HepG2 (cell line): ENCODE data around the gene RASA3. TPM values are rescaled to one million over a fixed set of nuclear protein-coding genes. Genes with fewer than 3 reads are reported as not detected.

Experiments
- ATAC-seq: fragments of 200-7000 bp; cut with Tn5 transposase; 3 replicates; pipeline ENCODE4 v1.9.1; 2020; ENCODE audit warnings: mild to moderate bottlenecking, moderate library complexity
- BruUV-seq: library from RNA; stranded (reverse); fragments of 400-500 nt; replicated peaks from 2 replicates; lab custom pipeline; 2021; lab: Mats Ljungman, UMichigan
- CTCF ChIA-PET: fragments of 300-600 bp; formaldehyde crosslinking; extraction: SDS; loops from one replicate; lab custom pipeline; 2021; ENCODE audit warnings: low total read pairs, inconsistent platforms, low intra/inter-chr PET ratio; lab: Yijun Ruan, JAX
- POLR2A ChIA-PET: fragments of 350-600 bp; sonication (Branson Sonifier 250); formaldehyde crosslinking; loops from one replicate; lab custom pipeline; 2020; ENCODE audit warnings: antibody characterized with exemption, inconsistent platforms; lab: Yijun Ruan, JAX
- DNase-seq: peaks from one replicate; pipeline ENCODE4 v3.0.0-alpha.2; 2015; ENCODE audit warnings: low spot score
- FAIRE-seq: peaks from 3 replicates; lab custom pipeline; 2011; peaks lifted over from hg19 to GRCh38; lab: Jason Lieb, UNC
- H2AFZ ChIP-seq: one replicate; pipeline ENCODE4 v1.6.1; 2011; ENCODE audit warnings: low read length, inconsistent platforms
- H3K27ac ChIP-seq: fragments of 300-600 bp; 3 replicates; pipeline ENCODE4 v1.8.0; 2011; ENCODE audit warnings: mixed run types, mild to moderate bottlenecking, mixed read lengths, low read length, inconsistent platforms; ENCODE audit not compliant: insufficient read depth; ENCODE audit errors: extremely low read length
- H3K27me3 ChIP-seq, 2 experiments: fragments of 200-600 bp in 1 of 2; 2 replicates in 1 of 2; 3 replicates in 1 of 2; pipeline versions ENCODE4 v1.6.0 to v1.8.0; 2011; ENCODE audit warnings: low read length in 2 of 2, mild to moderate bottlenecking in 2 of 2, moderate library complexity in 2 of 2, inconsistent platforms in 1 of 2; ENCODE audit not compliant: insufficient read depth in 2 of 2, control insufficient read depth in 1 of 2
- H3K36me3 ChIP-seq, 2 experiments: fragments of 200-600 bp in 1 of 2; replicated peaks in 1 of 2; 2 replicates in 1 of 2; 3 replicates in 1 of 2; pipeline versions ENCODE4 v1.5.1 to v1.8.0; 2011; ENCODE audit warnings: low read length in 2 of 2, inconsistent platforms in 1 of 2; ENCODE audit not compliant: insufficient read depth in 2 of 2, control insufficient read depth in 1 of 2
- H3K4me1 ChIP-seq: 2 replicates; pipeline ENCODE4 v1.5.1; 2012; ENCODE audit warnings: low read length, inconsistent platforms; ENCODE audit not compliant: insufficient read depth
- H3K4me2 ChIP-seq: 2 replicates; pipeline ENCODE4 v1.6.0; 2011; ENCODE audit warnings: low read depth, low read length, inconsistent platforms
- H3K4me3 ChIP-seq, 3 experiments: fragments of 200-600 bp in 1 of 3; sonication (generic), shearing (Covaris generic) in 1 of 3; replicated peaks in 1 of 3; 2 replicates each; pipeline ENCODE4 v1.5.1; 2011 to 2016; ENCODE audit warnings: low read length in 3 of 3, inconsistent platforms in 2 of 3, low read depth in 2 of 3, mild to moderate bottlenecking in 2 of 3, control low read depth in 1 of 3, mixed read lengths in 1 of 3; ENCODE audit not compliant: insufficient read depth in 1 of 3
- H3K79me2 ChIP-seq: one replicate; pipeline ENCODE4 v1.6.1; 2011; ENCODE audit warnings: low read length, inconsistent platforms; ENCODE audit not compliant: insufficient read depth
- H3K9ac ChIP-seq: 2 replicates; pipeline ENCODE4 v1.6.0; 2011; ENCODE audit warnings: mild to moderate bottlenecking, low read depth, low read length, inconsistent platforms; ENCODE audit not compliant: insufficient read depth
- H3K9me3 ChIP-seq: 2 replicates; pipeline ENCODE4 v1.5.1; 2012; ENCODE audit warnings: mild to moderate bottlenecking, low read length
- H4K20me1 ChIP-seq: 2 replicates; pipeline ENCODE4 v1.6.0; 2011; ENCODE audit warnings: inconsistent platforms, mild to moderate bottlenecking, low read length, moderate library complexity; ENCODE audit not compliant: insufficient read depth
- ARHGAP35 ChIP-seq: sonication (generic); formaldehyde crosslinking; IDR thresholded peaks from 2 replicates; pipeline ENCODE4 v1.9.0; 2022; ENCODE audit warnings: mild to moderate bottlenecking, inconsistent platforms, moderate library complexity, missing genetic modification reagents, borderline replicate concordance
- FIP1L1 ChIP-seq: fragments of 200-400 bp; formaldehyde crosslinking; IDR thresholded peaks from 2 replicates; pipeline ENCODE4 v1.6.1; 2018; ENCODE audit warnings: low read depth, mild to moderate bottlenecking, low read length, moderate library complexity, borderline replicate concordance; ENCODE audit not compliant: insufficient read depth
- GATAD2A ChIP-seq: IDR thresholded peaks from 2 replicates; pipeline ENCODE4 v1.6.1; 2016
- GTF2F1 ChIP-seq: fragments of 150-350 bp; IDR thresholded peaks from 2 replicates; pipeline ENCODE4 v1.6.1; 2014; ENCODE audit warnings: low read length
- HNRNPL ChIP-seq: fragments of 200-400 bp; formaldehyde crosslinking; IDR thresholded peaks from 2 replicates; pipeline ENCODE4 v1.6.1; 2017; ENCODE audit warnings: mild to moderate bottlenecking, low read depth, low read length
- HNRNPUL1 ChIP-seq: fragments of 200-400 bp; formaldehyde crosslinking; IDR thresholded peaks from 2 replicates; pipeline ENCODE4 v1.6.1; 2017; ENCODE audit warnings: low read depth, mild to moderate bottlenecking, low read length, moderate library complexity
- SP2 ChIP-seq: sonication (generic); formaldehyde crosslinking; IDR thresholded peaks from 2 replicates; pipeline ENCODE4 v1.5.1; 2020; ENCODE audit warnings: mild to moderate bottlenecking, missing genetic modification reagents
- ZMAT3 ChIP-seq: sonication (generic); formaldehyde crosslinking; conservative IDR thresholded peaks from 2 replicates; pipeline ENCODE4 v1.7.0; 2021; ENCODE audit warnings: missing genetic modification reagents
- ZNF207 ChIP-seq: fragments of 450-650 bp; IDR thresholded peaks from 2 replicates; pipeline ENCODE4 v1.6.1; 2016; ENCODE audit warnings: antibody characterized with exemption, borderline replicate concordance
- WGBS: methylation state at CpG from one replicate; pipeline ENCODE4 v1.1.6; 2017; ENCODE audit warnings: low lambda C conversion rate; 5-methylcytosine and 5-hydroxymethylcytosine counted together
- in situ Hi-C: cut with HindIII; loops from 2 replicates; pipeline ENCODE4 v1.10.0; 2017; ENCODE audit warnings: low pct_unique_long_range_greater_than_20kb; ENCODE audit not compliant: extremely low pct_ligation_motif_present
- intact Hi-C: fragments of 100-400 bp; cut with micrococcal nuclease; formaldehyde crosslinking; loops from one replicate; pipeline ENCODE4 v1.10.0; 2022; ENCODE audit not compliant: unreplicated experiment
- polyA plus RNA-seq, 8 experiments: library from polyadenylated mRNA; depleted of rRNA in 3 of 8; stranded (reverse) in 7 of 8; unstranded in 1 of 8; fragments of >200 nt; fragmentation: Illumina TruSeq in 4 of 8; extraction: Trizol in 4 of 8; gene quantifications; 2 replicates each; pipeline versions ENCODE4 v1.2.1 to v1.2.3, GENCODE V29; 2011 to 2016; ENCODE audit warnings: low read depth in 4 of 8, missing spikeins in 1 of 8, mixed read lengths in 1 of 8; ENCODE audit not compliant: insufficient read depth in 1 of 8
- total RNA-seq, 5 experiments: library from RNA; depleted of rRNA; stranded (reverse); fragments of >200 nt; fragmentation: Illumina TruSeq; extraction: Trizol; gene quantifications; 2 replicates each; pipeline ENCODE4 v1.2.3, GENCODE V29; 2016; ENCODE audit warnings: low read depth in 1 of 5
- TF ChIP-seq, protein P1 (sequence below): sonication (generic); formaldehyde crosslinking; IDR thresholded peaks from 2 replicates; pipeline ENCODE4 v1.8.1; 2023; ENCODE audit warnings: mild to moderate bottlenecking, missing genetic modification reagents
- TF ChIP-seq, protein P2 (sequence below): sonication (generic); formaldehyde crosslinking; IDR thresholded peaks from 2 replicates; pipeline ENCODE4 v1.4.0; 2020; ENCODE audit warnings: mild to moderate bottlenecking, missing genetic modification reagents
- TF ChIP-seq, protein P3 (sequence below): sonication (generic); formaldehyde crosslinking; IDR thresholded peaks from 2 replicates; pipeline ENCODE4 v1.5.0; 2020; ENCODE audit warnings: missing genetic modification reagents
- TF ChIP-seq, protein P4 (sequence below): sonication (generic); formaldehyde crosslinking; IDR thresholded peaks from 2 replicates; pipeline ENCODE4 v1.4.0; 2020; ENCODE audit warnings: low read depth, missing genetic modification reagents

Gene RASA3
- total and polyA plus RNA-seq, 2 of the 13 experiments (the other 11 are each of a cell fraction or from before 2014, with no cell fraction given) = 0.05 TPM; not detected in 1

DNA sequence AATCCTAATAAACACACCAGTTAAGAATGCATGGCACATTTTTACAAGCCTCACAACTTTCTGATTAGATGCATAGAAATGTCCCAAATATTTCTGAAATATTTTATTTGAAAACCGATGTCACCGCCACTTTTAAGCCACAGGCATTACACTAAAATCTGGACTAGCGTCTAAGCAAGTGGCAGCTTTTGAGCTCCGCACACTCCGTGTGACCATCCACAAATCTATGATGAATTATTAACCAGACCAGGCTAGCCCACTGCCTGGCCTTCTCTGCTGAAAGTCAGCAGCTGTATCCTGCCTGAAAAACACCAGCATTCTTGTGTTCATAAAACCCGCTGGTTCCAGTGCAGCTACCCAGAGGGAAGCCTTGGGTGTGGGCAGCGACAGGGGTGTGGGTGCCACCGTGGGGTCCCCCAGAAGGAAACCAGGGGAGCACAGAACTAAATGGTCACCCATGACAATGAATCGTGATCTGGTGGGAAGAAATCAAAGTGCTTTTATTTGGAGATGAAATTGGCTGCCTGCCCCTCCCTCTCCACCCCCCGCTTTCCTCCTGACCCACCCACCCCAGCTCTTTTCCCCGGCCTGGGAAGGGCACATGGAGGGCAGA, 13.8 kb downstream of the RASA3 start (continued):
- TF ChIP-seq, protein P1, sequence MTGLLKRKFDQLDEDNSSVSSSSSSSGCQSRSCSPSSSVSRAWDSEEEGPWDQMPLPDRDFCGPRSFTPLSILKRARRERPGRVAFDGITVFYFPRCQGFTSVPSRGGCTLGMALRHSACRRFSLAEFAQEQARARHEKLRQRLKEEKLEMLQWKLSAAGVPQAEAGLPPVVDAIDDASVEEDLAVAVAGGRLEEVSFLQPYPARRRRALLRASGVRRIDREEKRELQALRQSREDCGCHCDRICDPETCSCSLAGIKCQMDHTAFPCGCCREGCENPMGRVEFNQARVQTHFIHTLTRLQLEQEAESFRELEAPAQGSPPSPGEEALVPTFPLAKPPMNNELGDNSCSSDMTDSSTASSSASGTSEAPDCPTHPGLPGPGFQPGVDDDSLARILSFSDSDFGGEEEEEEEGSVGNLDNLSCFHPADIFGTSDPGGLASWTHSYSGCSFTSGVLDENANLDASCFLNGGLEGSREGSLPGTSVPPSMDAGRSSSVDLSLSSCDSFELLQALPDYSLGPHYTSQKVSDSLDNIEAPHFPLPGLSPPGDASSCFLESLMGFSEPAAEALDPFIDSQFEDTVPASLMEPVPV = no peak
- no peak for TF ChIP-seq GATAD2A (CRISPR knock-in tag)
- no peak for TF ChIP-seq SP2 (CRISPR knock-in tag)
- TF ChIP-seq, protein P2, sequence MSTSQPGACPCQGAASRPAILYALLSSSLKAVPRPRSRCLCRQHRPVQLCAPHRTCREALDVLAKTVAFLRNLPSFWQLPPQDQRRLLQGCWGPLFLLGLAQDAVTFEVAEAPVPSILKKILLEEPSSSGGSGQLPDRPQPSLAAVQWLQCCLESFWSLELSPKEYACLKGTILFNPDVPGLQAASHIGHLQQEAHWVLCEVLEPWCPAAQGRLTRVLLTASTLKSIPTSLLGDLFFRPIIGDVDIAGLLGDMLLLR (CRISPR knock-in tag) = no peak
- no peak for TF ChIP-seq ARHGAP35 (CRISPR knock-in tag)
- TF ChIP-seq ZNF207 = no peak

DNA sequence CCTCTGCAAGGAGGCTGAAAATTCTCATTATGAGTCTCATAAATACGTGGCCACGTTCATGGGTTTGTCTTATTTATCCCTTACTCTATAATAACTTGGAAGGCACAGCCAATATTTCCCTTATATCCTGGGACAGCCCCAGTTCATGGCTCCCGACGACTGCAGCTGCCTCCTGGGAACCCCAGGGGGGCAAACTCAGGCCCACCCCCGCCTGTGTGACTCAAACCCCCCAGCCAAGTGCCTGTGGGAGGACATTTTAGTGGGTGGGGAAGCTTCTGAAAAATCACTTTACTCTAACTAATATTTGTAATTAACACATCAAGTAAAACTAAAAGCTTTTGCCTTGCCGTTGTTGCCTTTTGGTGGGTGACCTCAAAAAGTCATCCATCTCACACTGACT, 14.3 kb downstream of the RASA3 start:
- Histone ChIP-seq H3K27me3 (peaks cover 2 to 34% of the 10 kb centered on the region in 2 experiments; a peak in 3 of 5 replicates), H2AFZ (no peak overlapping the region), H3K9me3 (no peaks in the 10 kb centered on the region), H3K9ac (no peak overlapping the region), H3K4me2 (no peak overlapping the region), H3K4me1 (peaks cover 34% of the 10 kb centered on the region), H3K4me3 (no peak overlapping the region), H3K79me2 (no peaks in the 10 kb centered on the region), H4K20me1 (no peaks in the 10 kb centered on the region), H3K27ac (no peak overlapping the region), H3K36me3 (no peaks in the 10 kb centered on the region)
- in situ Hi-C loops = no loop called here
- POLR2A ChIA-PET = no interaction called here
- intact Hi-C loops = loop anchor here (2.0 kb wide), 1 partner anchor 17 kb away; no protein-coding TSS in a partner anchor
- 24% methylated on average over 6 of the region's 6 CpGs for WGBS
- CTCF ChIA-PET = no interaction called here
- FAIRE-seq (no peak), ATAC-seq (no peak), DNase-seq (no peak)
- no TSS peak for BruUV-seq
- TF ChIP-seq ZMAT3 (no peak), FIP1L1 (no peak), GTF2F1 (no peak), HNRNPL (no peak), HNRNPUL1 (no peak)
- TF ChIP-seq, protein P3, sequence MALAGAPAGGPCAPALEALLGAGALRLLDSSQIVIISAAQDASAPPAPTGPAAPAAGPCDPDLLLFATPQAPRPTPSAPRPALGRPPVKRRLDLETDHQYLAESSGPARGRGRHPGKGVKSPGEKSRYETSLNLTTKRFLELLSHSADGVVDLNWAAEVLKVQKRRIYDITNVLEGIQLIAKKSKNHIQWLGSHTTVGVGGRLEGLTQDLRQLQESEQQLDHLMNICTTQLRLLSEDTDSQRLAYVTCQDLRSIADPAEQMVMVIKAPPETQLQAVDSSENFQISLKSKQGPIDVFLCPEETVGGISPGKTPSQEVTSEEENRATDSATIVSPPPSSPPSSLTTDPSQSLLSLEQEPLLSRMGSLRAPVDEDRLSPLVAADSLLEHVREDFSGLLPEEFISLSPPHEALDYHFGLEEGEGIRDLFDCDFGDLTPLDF = no peak
- TF ChIP-seq, protein P4, sequence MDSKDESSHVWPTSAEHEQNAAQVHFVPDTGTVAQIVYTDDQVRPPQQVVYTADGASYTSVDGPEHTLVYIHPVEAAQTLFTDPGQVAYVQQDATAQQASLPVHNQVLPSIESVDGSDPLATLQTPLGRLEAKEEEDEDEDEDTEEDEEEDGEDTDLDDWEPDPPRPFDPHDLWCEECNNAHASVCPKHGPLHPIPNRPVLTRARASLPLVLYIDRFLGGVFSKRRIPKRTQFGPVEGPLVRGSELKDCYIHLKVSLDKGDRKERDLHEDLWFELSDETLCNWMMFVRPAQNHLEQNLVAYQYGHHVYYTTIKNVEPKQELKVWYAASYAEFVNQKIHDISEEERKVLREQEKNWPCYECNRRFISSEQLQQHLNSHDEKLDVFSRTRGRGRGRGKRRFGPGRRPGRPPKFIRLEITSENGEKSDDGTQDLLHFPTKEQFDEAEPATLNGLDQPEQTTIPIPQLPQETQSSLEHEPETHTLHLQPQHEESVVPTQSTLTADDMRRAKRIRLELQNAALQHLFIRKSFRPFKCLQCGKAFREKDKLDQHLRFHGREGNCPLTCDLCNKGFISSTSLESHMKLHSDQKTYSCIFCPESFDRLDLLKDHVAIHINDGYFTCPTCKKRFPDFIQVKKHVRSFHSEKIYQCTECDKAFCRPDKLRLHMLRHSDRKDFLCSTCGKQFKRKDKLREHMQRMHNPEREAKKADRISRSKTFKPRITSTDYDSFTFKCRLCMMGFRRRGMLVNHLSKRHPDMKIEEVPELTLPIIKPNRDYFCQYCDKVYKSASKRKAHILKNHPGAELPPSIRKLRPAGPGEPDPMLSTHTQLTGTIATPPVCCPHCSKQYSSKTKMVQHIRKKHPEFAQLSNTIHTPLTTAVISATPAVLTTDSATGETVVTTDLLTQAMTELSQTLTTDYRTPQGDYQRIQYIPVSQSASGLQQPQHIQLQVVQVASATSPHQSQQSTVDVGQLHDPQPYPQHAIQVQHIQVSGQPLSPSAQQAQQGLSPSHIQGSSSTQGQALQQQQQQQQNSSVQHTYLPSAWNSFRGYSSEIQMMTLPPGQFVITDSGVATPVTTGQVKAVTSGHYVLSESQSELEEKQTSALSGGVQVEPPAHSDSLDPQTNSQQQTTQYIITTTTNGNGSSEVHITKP (CRISPR knock-in tag) = no peak
